HepG2 (cell line): ENCODE data around the gene QSOX1. TPM values are rescaled to one million over a fixed set of nuclear protein-coding genes. Genes with fewer than 3 reads are reported as not detected.

Source experiments
- CTCF ChIP-seq: sonication (generic); formaldehyde crosslinking; IDR thresholded peaks from 2 replicates; pipeline ENCODE4 v1.5.0; 2020; ENCODE audit warnings: mild to moderate bottlenecking, missing genetic modification reagents, moderate library complexity
- GFI1 ChIP-seq: sonication (generic); formaldehyde crosslinking; IDR thresholded peaks from 2 replicates; pipeline ENCODE4 v1.5.0; 2020; ENCODE audit warnings: missing genetic modification reagents, mild to moderate bottlenecking, borderline replicate concordance
- SAP130 ChIP-seq: IDR thresholded peaks from 2 replicates; pipeline ENCODE4 v1.6.1; 2016; ENCODE audit warnings: low read depth
- THYN1 ChIP-seq: sonication (generic); formaldehyde crosslinking; IDR thresholded peaks from 2 replicates; pipeline ENCODE4 v1.8.1; 2023; ENCODE audit warnings: low read depth, mild to moderate bottlenecking, moderate library complexity, missing genetic modification reagents, borderline replicate concordance
- ZNF770 ChIP-seq: sonication (generic); formaldehyde crosslinking; IDR thresholded peaks from 2 replicates; pipeline ENCODE4 v1.5.0; 2020; ENCODE audit warnings: mild to moderate bottlenecking, missing genetic modification reagents
- polyA plus RNA-seq, 8 experiments: library from polyadenylated mRNA; depleted of rRNA in 3 of 8; stranded (reverse) in 7 of 8; unstranded in 1 of 8; fragments of >200 nt; fragmentation: Illumina TruSeq in 4 of 8; extraction: Trizol in 4 of 8; gene quantifications; 2 replicates each; pipeline versions ENCODE4 v1.2.1 to v1.2.3, GENCODE V29; 2011 to 2016; ENCODE audit warnings: low read depth in 4 of 8, missing spikeins in 1 of 8, mixed read lengths in 1 of 8; ENCODE audit not compliant: insufficient read depth in 1 of 8
- total RNA-seq, 5 experiments: library from RNA; depleted of rRNA; stranded (reverse); fragments of >200 nt; fragmentation: Illumina TruSeq; extraction: Trizol; gene quantifications; 2 replicates each; pipeline ENCODE4 v1.2.3, GENCODE V29; 2016; ENCODE audit warnings: low read depth in 1 of 5

QSOX1 gene
- total and polyA plus RNA-seq, 2 of the 13 experiments (the other 11 are each of a cell fraction or from before 2014, with no cell fraction given), result 6.8 to 40.2 TPM

GRCh38 chr1:180252638-180253536 is 98.2 kb downstream of the QSOX1 start (continued):
- TF ChIP-seq THYN1 (CRISPR knock-in tag) (no peak), ZNF770 (CRISPR knock-in tag) (peak; percentile 86; the same call in 1 of the 2 replicates), CTCF (CRISPR knock-in tag) (peak; percentile 83), SAP130 (CRISPR knock-in tag) (peak; percentile 15; the same call in 1 of the 2 replicates), GFI1 (CRISPR knock-in tag) (0 out of 2 replicates have a peak, but pooled peaks have one; percentile 22)

Other genes starting within 250 kb of the QSOX1 start
- 35.9 and 46.6 TPM in 2 replicates for gene CEP350, start 200.1 kb upstream of the QSOX1 start, total RNA-seq (2016; rRNA removed; fragmentation: Illumina TruSeq; extraction: Trizol)
- gene CEP350, start 200.1 kb upstream of the QSOX1 start, polyA plus RNA-seq (2011; rRNA removed), result 6.1 and 7.6 TPM in 2 replicates
- gene LHX4, start 75.4 kb downstream of the QSOX1 start, total RNA-seq (2016; rRNA removed; fragmentation: Illumina TruSeq; extraction: Trizol), result 0.03 and 0.07 TPM in 2 replicates
- gene LHX4, start 75.4 kb downstream of the QSOX1 start, polyA plus RNA-seq (2011; rRNA removed), result 0.03 and 0.05 TPM in 2 replicates